ENCODE results near the gene FDX2.

FDX2 gene

DNA sequence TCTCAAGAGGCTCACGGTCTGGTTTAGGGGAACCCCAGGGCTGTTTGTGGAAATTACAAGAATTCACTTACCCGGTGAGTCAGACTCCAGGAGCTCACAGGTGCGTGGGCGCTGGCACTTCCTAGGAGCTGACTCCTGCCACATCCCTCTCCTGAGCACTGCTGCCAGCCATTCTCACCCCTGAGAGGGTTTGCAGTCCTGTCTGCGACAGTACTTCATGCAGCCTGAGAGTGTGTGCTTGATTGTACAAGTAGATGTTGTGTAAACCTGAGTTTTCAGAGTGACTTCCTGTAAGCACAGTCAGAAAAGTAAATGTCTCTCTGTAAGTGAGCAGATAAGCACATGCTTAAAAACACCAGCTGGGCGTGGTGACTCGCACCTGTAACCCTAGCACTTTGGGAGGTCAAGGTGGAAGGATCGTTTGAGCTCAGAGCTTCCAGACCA is 55.7 kb downstream of the FDX2 start:
- DNase-seq (ENCODE audit: extremely low spot score, insufficient read length, low read depth), result no peak
- FAIRE-seq, result no peak
